Stimulated activated CD8-positive, alpha-beta memory T cell treated with anti-CD3 and anti-CD28 coated beads, Interleukin-15, amount 100 ng/mL, for 1 hour (primary cell): ENCODE results near the gene UBR3.
"Not testable (repeated sequence)": the region's sequence is repeated elsewhere in the genome, so short reads cannot be mapped to it uniquely, and the experiment has no call there.

Experiments used
- DNase-seq: peaks from one replicate; pipeline ENCODE4 v3.0.0-alpha.2; 2020; ENCODE audit warnings: low read depth

UBR3 gene

GRCh38 chr2:169871369-169871768 is 44.1 kb downstream of the UBR3 start:
- DNase-seq: not testable (repeated sequence)

- no peak for DNase-seq
Observed at GRCh38 chr2:169871994-169872393, 44.7 kb downstream of the UBR3 start.

- no peak for DNase-seq
Observed at GRCh38 chr2:169877398-169877797, 50.1 kb downstream of the UBR3 start.

- DNase-seq: no peak
Observed at GRCh38 chr2:169887120-169887519, 59.9 kb downstream of the UBR3 start.

- no peak for DNase-seq
Observed at GRCh38 chr2:169891593-169892298, 64.5 kb downstream of the UBR3 start.

- DNase-seq: no peak
Observed at GRCh38 chr2:169892951-169893350, 65.7 kb downstream of the UBR3 start.

- no peak for DNase-seq
Observed at GRCh38 chr2:169895294-169895985, 68.2 kb downstream of the UBR3 start.

GRCh38 chr2:169897834-169898233 is 70.6 kb downstream of the UBR3 start:
- DNase-seq: no peak

GRCh38 chr2:169900103-169900502 is 72.8 kb downstream of the UBR3 start:
- not testable (repeated sequence) for DNase-seq

GRCh38 chr2:169900686-169901085 is 73.4 kb downstream of the UBR3 start:
- no peak for DNase-seq

GRCh38 chr2:169906731-169907130 is 79.5 kb downstream of the UBR3 start:
- no peak for DNase-seq

GRCh38 chr2:169909376-169909775 is 82.1 kb downstream of the UBR3 start:
- no peak for DNase-seq

- DNase-seq: no peak
Observed at GRCh38 chr2:169910109-169910799, 83.0 kb downstream of the UBR3 start.

- no peak for DNase-seq
Observed at GRCh38 chr2:169911119-169911518, 83.9 kb downstream of the UBR3 start.

GRCh38 chr2:169916623-169917022 is 89.4 kb downstream of the UBR3 start:
- no peak for DNase-seq

- no peak for DNase-seq
Observed at GRCh38 chr2:169923977-169924376, 96.7 kb downstream of the UBR3 start.

GRCh38 chr2:169925968-169926367 is 98.7 kb downstream of the UBR3 start:
- no peak for DNase-seq

- DNase-seq: no peak
Observed at GRCh38 chr2:169928463-169928864, 101.2 kb downstream of the UBR3 start.

- no peak for DNase-seq
Observed at GRCh38 chr2:169933124-169933711, 106.0 kb downstream of the UBR3 start.

- DNase-seq: not testable (repeated sequence)
Observed at GRCh38 chr2:169936652-169937051, 109.4 kb downstream of the UBR3 start.

- no peak for DNase-seq
Observed at GRCh38 chr2:169945515-169945914, 118.3 kb downstream of the UBR3 start.

- no peak for DNase-seq
Observed at GRCh38 chr2:169946092-169946491, 118.8 kb downstream of the UBR3 start.

- no peak for DNase-seq
Observed at GRCh38 chr2:169946546-169946945, 119.3 kb downstream of the UBR3 start.
